ENCODE data around the gene CEACAM8. TPM values are rescaled to one million over a fixed set of nuclear protein-coding genes. Genes with fewer than 3 reads are reported as not detected.
A peak's percentile ranks its signal among the peaks of the same experiment; 100 is the strongest.
"Not testable (repeated sequence)": the region's sequence is repeated elsewhere in the genome, so short reads cannot be mapped to it uniquely, and the experiment has no call there.

CEACAM8 gene
- total and polyA plus RNA-seq, 4 donors, result 0.06 to 1.2 (median 0.53) TPM

- Histone ChIP-seq H3K27ac (ENCODE audit: low read depth in 1 of 2, low read length in 1 of 2) (no peak overlapping the region), H3K9ac (ENCODE audit: insufficient read depth in 1 of 2, low read length in 2 of 2) (no peak overlapping the region), H3K9me3 (ENCODE audit: control insufficient read depth in 4 of 4, insufficient read depth in 3 of 4, low read length in 3 of 4) (peaks cover 0 to 5% (median 0%) of the 10 kb centered on the region in 4 donors), H3K4me1 (ENCODE audit: control insufficient read depth in 5 of 5, insufficient read depth in 5 of 5, low read length in 5 of 5) (peaks cover 0 to 6% (median 0%) of the 10 kb centered on the region in 5 donors), H3K4me3 (no peak overlapping the region), H3K36me3 (ENCODE audit: control insufficient read depth in 4 of 4, insufficient read depth in 4 of 4, low read length in 4 of 4) (no peaks in the 10 kb centered on the region), H3K27me3 (ENCODE audit: control insufficient read depth in 3 of 3, insufficient read depth in 3 of 3, low read length in 2 of 3) (no peaks in the 10 kb centered on the region)
- no peak for TF ChIP-seq CTCF (IDR thresholded peaks at IDR 0.05; ENCODE audit: control extremely low read depth, extremely low read depth)
- 97 to 99% methylated on average over 2 of the region's 2 CpGs for WGBS, 2 donors
- no peak for ATAC-seq (ENCODE audit: insufficient read depth, low FRiP score)
- DNase-seq, result no peak
Measured at GRCh38 chr19:42542791-42543190, 51.9 kb downstream of the CEACAM8 start.

- peaks cover 0 to 2% (median 0%) of the 10 kb centered on the region in 4 donors for H3K9me3 ChIP-seq (ENCODE audit: control insufficient read depth in 4 of 4, insufficient read depth in 3 of 4, low read length in 3 of 4)
- no peak for TF ChIP-seq CTCF (IDR thresholded peaks at IDR 0.05; ENCODE audit: control extremely low read depth, extremely low read depth)
- H3K9ac ChIP-seq (ENCODE audit: insufficient read depth in 1 of 2, low read length in 2 of 2), result no peak overlapping the region
- H3K4me1 ChIP-seq (ENCODE audit: control insufficient read depth in 5 of 5, insufficient read depth in 5 of 5, low read length in 5 of 5), result peaks cover 0 to 6% (median 0%) of the 10 kb centered on the region in 5 donors
- ATAC-seq (ENCODE audit: insufficient read depth, low FRiP score) (no peak), DNase-seq (peak; percentile 41 to 67 (median 46))
- H3K27me3 ChIP-seq (ENCODE audit: control insufficient read depth in 3 of 3, insufficient read depth in 3 of 3, low read length in 2 of 3), result no peaks in the 10 kb centered on the region
- no peaks in the 10 kb centered on the region for H3K36me3 ChIP-seq (ENCODE audit: control insufficient read depth in 4 of 4, insufficient read depth in 4 of 4, low read length in 4 of 4)
- WGBS, 2 donors, result 68 to 79% methylated on average over 8 of the region's 8 CpGs
- H3K4me3 ChIP-seq, result no peak overlapping the region
- H3K27ac ChIP-seq (ENCODE audit: low read depth in 1 of 2, low read length in 1 of 2), result no peak overlapping the region
Measured at GRCh38 chr19:42540071-42540553, 54.6 kb downstream of the CEACAM8 start.

- no peak for DNase-seq
- WGBS, 2 donors, result 61 to 77% methylated on average over 7 of the region's 7 CpGs
- H3K27ac ChIP-seq (ENCODE audit: low read depth in 1 of 2, low read length in 1 of 2), result no peak overlapping the region
Measured at GRCh38 chr19:42538841-42539709, 55.6 kb downstream of the CEACAM8 start.

GRCh38 chr19:42535276-42535675 is 59.4 kb downstream of the CEACAM8 start:
- not testable (repeated sequence) for ATAC-seq (ENCODE audit: insufficient read depth, low FRiP score); H3K36me3 ChIP-seq (ENCODE audit: control insufficient read depth in 4 of 4, insufficient read depth in 4 of 4, low read length in 4 of 4)

More at GRCh38 chr19:42538841-42539709, 55.6 kb downstream of the CEACAM8 start:
- peaks cover 0 to 6% (median 0%) of the 10 kb centered on the region in 5 donors for H3K4me1 ChIP-seq (ENCODE audit: control insufficient read depth in 5 of 5, insufficient read depth in 5 of 5, low read length in 5 of 5)
- no peak for ATAC-seq (ENCODE audit: insufficient read depth, low FRiP score)
- H3K9me3 ChIP-seq (ENCODE audit: control insufficient read depth in 4 of 4, insufficient read depth in 3 of 4, low read length in 3 of 4), result peaks cover 0 to 2% (median 0%) of the 10 kb centered on the region in 4 donors
- H3K4me3 ChIP-seq, result no peak overlapping the region
- no peaks in the 10 kb centered on the region for H3K27me3 ChIP-seq (ENCODE audit: control insufficient read depth in 3 of 3, insufficient read depth in 3 of 3, low read length in 2 of 3)
- H3K36me3 ChIP-seq (ENCODE audit: control insufficient read depth in 4 of 4, insufficient read depth in 4 of 4, low read length in 4 of 4), result no peaks in the 10 kb centered on the region
- no peak for TF ChIP-seq CTCF (IDR thresholded peaks at IDR 0.05; ENCODE audit: control extremely low read depth, extremely low read depth)
- H3K9ac ChIP-seq (ENCODE audit: insufficient read depth in 1 of 2, low read length in 2 of 2), result no peak overlapping the region

More at GRCh38 chr19:42535276-42535675, 59.4 kb downstream of the CEACAM8 start:
- not testable (repeated sequence) for H3K4me3 ChIP-seq; H3K4me1 ChIP-seq (ENCODE audit: control insufficient read depth in 5 of 5, insufficient read depth in 5 of 5, low read length in 5 of 5); H3K9me3 ChIP-seq (ENCODE audit: control insufficient read depth in 4 of 4, insufficient read depth in 3 of 4, low read length in 3 of 4); H3K9ac ChIP-seq (ENCODE audit: insufficient read depth in 1 of 2, low read length in 2 of 2); DNase-seq; H3K27ac ChIP-seq (ENCODE audit: low read depth in 1 of 2, low read length in 1 of 2); H3K27me3 ChIP-seq (ENCODE audit: control insufficient read depth in 3 of 3, insufficient read depth in 3 of 3, low read length in 2 of 3)
- 70 to 80% methylated on average over 2 of the region's 2 CpGs for WGBS, 2 donors
